Tibial artery (tissue), 4 donors: ENCODE results near the gene RXRG.
A peak's percentile ranks its signal among the peaks of the same experiment; 100 is the strongest.

Experiments
- DNase-seq, 2 donors: peaks; one replicate each; pipeline ENCODE4 v3.0.0-alpha.2; 2019
- H3K27ac ChIP-seq, 2 donors: fragments of 200-600 bp; sonication (generic) in 1 of 2; 1 replicate in 1 of 2; 2 replicates in 1 of 2; pipeline ENCODE4 v1.5.1; 2018 to 2019; ENCODE audit warnings: mild to moderate bottlenecking in 1 of 2
- H3K27me3 ChIP-seq, 2 donors: fragments of 200-600 bp; sonication (generic) in 1 of 2; one replicate each; pipeline versions ENCODE4 v1.5.1 to v1.6.0; 2016 to 2019
- H3K36me3 ChIP-seq, 3 donors: fragments of 200-600 bp; sonication (generic) in 2 of 3; one replicate each; pipeline ENCODE4 v1.5.1; 2016 to 2019; ENCODE audit warnings: mild to moderate bottlenecking in 2 of 3
- H3K4me1 ChIP-seq, 4 donors: fragments of 200-600 bp; sonication (generic) in 2 of 4; 1 replicate in 3 of 4; 2 replicates in 1 of 4; pipeline ENCODE4 v1.5.1; 2016 to 2019
- H3K4me3 ChIP-seq, 2 donors: fragments of 200-600 bp; sonication (generic) in 1 of 2; 1 replicate in 1 of 2; 2 replicates in 1 of 2; pipeline ENCODE4 v1.5.1; 2018 to 2019; ENCODE audit warnings: mild to moderate bottlenecking in 2 of 2
- H3K9me3 ChIP-seq, 3 donors: fragments of 200-600 bp; sonication (generic) in 1 of 3; one replicate each; pipeline ENCODE4 v1.5.1; 2016 to 2019
- intact Hi-C: fragments of 100-400 bp; cut with DNase I; formaldehyde crosslinking; loops from one replicate; pipeline ENCODE4 v1.15.0; 2023; ENCODE audit warnings: low total_unique reads
- TF ChIP-seq, protein P1 (sequence below), 2 experiments: fragments of 200-600 bp in 1 of 2; fragments of 450-650 bp in 1 of 2; IDR thresholded peaks; one replicate each; pipeline ENCODE4 v1.5.1; 2017 to 2019; ENCODE audit warnings: antibody characterized with exemption in 2 of 2, mild to moderate bottlenecking in 1 of 2, moderate library complexity in 1 of 2

RXRG gene

DNA sequence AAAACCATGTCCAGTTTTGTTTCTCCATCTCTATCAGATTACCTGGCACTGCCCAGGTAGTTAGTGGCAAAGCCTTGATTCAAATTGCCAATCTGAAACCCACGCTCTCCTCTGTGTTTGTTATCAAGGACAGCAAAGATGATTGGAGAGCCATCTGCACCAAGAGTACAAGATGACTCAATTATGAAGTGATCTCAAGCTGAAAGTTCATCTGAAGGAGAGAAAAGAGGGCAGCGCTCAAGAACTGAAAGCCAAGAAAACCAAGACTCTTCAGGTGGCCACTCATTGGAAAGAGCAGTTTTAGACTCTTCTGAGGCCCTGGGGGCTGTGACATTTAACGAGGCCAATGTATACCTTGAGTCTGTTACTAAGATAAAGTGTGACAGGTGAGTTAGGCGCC lies 13.8 kb downstream of the RXRG start:
- no peak for DNase-seq
- H3K36me3 ChIP-seq: no peaks in the 10 kb centered on the region
- no peak overlapping the region for H3K27ac ChIP-seq
- H3K4me3 ChIP-seq: no peak overlapping the region
- no peaks in the 10 kb centered on the region for H3K9me3 ChIP-seq
- intact Hi-C loops: no loop called here
- H3K27me3 ChIP-seq: no peaks in the 10 kb centered on the region
- TF ChIP-seq, protein P1, sequence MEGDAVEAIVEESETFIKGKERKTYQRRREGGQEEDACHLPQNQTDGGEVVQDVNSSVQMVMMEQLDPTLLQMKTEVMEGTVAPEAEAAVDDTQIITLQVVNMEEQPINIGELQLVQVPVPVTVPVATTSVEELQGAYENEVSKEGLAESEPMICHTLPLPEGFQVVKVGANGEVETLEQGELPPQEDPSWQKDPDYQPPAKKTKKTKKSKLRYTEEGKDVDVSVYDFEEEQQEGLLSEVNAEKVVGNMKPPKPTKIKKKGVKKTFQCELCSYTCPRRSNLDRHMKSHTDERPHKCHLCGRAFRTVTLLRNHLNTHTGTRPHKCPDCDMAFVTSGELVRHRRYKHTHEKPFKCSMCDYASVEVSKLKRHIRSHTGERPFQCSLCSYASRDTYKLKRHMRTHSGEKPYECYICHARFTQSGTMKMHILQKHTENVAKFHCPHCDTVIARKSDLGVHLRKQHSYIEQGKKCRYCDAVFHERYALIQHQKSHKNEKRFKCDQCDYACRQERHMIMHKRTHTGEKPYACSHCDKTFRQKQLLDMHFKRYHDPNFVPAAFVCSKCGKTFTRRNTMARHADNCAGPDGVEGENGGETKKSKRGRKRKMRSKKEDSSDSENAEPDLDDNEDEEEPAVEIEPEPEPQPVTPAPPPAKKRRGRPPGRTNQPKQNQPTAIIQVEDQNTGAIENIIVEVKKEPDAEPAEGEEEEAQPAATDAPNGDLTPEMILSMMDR (IDR thresholded peaks at IDR 0.05): no peak
- H3K4me1 ChIP-seq: no peaks in the 10 kb centered on the region

DNA sequence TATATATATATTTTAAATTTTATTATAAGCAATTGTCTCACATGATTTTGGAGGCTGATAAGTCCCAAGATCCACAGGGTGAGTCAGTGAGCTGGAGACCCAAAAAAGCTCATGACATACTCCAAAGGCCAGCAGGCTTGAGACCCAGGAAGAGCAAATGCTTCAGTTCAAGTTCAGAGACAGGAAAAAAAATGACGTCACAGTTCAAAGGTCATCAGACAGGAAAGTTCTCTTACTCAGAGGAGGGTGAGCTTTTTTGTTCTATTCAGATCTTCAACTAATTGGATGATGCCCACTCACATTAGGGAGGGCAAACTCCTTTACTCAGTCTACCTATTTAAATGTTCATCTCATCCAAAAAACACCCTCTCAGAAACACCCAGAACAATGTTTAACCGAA lies 18.2 kb downstream of the RXRG start:
- intact Hi-C loops: no loop called here
- Histone ChIP-seq H3K27ac (no peak overlapping the region), H3K36me3 (no peaks in the 10 kb centered on the region), H3K4me1 (peaks cover 0 to 7% (median 1%) of the 10 kb centered on the region in 4 donors), H3K4me3 (no peak overlapping the region), H3K9me3 (no peaks in the 10 kb centered on the region), H3K27me3 (no peaks in the 10 kb centered on the region)
- DNase-seq: no peak
- TF ChIP-seq, protein P1 (IDR thresholded peaks at IDR 0.05): no peak

DNA sequence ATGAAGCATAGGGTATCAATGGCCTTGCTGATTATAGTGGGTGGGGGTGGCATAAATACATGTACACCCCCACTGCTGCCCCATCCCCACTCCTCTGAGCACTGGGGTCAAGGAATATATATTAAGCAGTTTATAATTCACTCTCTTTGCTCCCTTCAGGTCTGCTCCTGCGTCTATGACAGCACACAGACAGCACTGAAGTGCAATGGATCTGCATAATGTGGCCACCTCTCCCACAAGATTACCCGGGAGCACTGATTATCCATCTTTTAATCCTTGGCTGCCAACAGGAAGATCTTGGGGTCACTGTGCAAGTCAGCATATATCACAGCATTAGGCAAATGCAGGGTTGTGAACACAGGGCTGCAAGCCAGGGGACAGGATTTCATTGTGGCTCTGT lies 19.3 kb downstream of the RXRG start:
- Histone ChIP-seq H3K4me1 (peaks cover 0 to 7% (median 1%) of the 10 kb centered on the region in 4 donors), H3K27ac (no peak overlapping the region), H3K27me3 (no peaks in the 10 kb centered on the region), H3K36me3 (no peaks in the 10 kb centered on the region), H3K4me3 (no peak overlapping the region), H3K9me3 (no peaks in the 10 kb centered on the region)
- no peak for DNase-seq
- intact Hi-C loops: no loop called here
- TF ChIP-seq, protein P1 (IDR thresholded peaks at IDR 0.05): no peak

DNA sequence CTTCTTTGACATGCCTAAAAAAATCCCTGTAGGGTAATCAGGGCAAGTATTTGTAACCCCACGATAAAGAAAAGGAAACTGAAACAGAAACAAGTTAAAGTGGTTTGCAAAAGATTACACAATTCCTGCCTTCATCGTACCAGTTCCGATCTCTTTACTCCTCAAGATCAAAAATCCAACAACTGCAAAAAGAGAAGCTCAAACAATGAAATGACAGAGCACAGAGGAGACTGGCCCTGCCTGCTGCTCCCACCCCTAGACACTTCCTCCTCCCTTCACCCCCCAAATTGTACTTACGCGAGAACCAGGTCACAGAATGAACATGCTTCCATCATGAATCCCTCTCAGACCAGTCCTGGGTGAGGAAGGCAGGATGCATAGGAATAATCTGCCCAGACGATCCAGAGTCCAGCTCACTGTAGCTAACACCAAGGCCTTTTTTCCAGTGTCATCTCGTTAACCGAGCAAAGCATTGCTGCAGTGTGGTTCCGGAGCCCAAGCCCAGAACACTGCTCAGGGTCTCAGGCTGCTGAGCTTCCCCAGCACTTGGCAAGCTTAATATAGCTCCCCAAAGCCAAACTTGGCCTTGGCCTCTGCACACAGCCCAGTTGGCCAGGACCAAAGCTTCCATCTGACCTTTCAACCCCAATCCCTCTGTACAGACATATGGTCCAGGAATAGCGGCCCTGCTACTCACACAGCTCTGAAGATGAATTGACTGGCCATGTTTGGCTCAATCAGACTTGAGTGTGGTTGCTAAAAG lies 20.3 kb downstream of the RXRG start:
- Histone ChIP-seq H3K4me3 (peak overlapping the region in 1 of 2 donors; percentile 33), H3K9me3 (no peaks in the 10 kb centered on the region), H3K36me3 (no peaks in the 10 kb centered on the region), H3K27me3 (no peaks in the 10 kb centered on the region), H3K27ac (peak overlapping the region in 1 of 2 donors; percentile 41), H3K4me1 (peaks cover 0 to 7% (median 1%) of the 10 kb centered on the region in 4 donors)
- intact Hi-C loops: no loop called here
- TF ChIP-seq, protein P1 (IDR thresholded peaks at IDR 0.05): no peak
- no peak for DNase-seq

DNA sequence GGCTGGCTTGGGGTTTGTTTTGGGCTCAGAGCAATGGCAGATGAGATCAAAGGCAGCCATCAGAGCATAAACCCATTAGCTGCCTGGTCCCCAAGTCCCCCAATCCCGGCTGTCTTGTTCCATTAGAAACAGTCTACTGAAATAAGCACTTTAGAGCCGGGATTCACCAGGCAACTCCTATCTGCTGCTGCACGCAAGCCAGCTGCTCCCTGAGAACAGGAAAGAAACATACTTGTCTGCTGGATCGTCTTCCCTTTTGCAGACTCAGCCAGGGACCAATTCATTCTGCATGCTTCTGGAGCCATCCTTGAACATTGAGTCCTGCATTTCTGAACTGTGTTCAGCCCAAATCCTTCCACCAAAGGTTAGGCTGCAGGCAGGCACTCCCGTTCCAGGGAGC lies 21.8 kb downstream of the RXRG start:
- TF ChIP-seq, protein P1 (IDR thresholded peaks at IDR 0.05): no peak
- Histone ChIP-seq H3K27me3 (no peaks in the 10 kb centered on the region), H3K9me3 (no peaks in the 10 kb centered on the region), H3K36me3 (no peaks in the 10 kb centered on the region), H3K27ac (no peak overlapping the region), H3K4me3 (no peak overlapping the region), H3K4me1 (peaks cover 0 to 7% (median 1%) of the 10 kb centered on the region in 4 donors)
- intact Hi-C loops: no loop called here
- DNase-seq: no peak
